ENCODE data around the gene HOXA7.
A peak's percentile ranks its signal among the peaks of the same experiment; 100 is the strongest.

The HOXA7 gene

GRCh38 chr7:27193335-27194001 lies 37.0 kb upstream of the HOXA7 start:
- no peak for DNase-seq

DNA sequence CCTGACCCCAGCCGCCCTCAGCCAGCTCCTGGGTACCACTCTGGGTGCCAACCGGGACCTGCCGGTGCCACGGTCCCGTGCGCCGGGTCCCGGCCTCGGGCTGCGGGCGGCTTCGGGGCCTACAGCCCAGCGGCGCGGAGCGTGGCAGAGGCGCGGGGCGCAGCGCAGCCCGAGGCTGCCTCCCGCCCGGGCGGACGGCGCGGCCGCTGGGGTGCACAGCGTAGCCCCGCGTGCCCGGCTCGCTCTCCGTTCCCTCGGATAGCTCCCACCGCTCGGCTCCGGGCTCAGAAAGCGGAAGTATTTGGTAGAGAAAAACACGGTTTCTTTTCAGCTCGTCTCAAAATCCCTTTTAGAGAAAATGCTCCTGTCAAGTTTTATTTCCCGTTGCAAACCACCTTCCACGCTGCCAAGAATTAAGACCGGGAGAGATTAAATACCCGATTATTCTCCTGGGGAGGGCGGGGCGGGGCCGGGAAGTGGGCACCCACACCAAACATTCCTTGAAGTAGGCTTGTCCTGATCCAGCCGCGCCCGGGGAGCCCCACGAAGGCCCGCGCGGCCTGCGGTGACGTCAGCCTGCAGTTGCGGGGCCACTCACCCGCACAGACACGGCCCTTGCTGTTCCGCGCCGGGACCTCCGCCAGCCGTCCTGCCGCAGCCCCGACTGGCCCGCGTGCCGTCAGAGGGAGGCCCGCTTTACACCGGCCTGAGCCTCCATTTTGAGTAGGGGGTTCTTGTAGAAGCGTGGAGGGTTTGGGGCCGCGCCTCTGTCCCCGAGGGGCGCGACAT lies 36.3 kb upstream of the HOXA7 start:
- no peak for DNase-seq

DNA sequence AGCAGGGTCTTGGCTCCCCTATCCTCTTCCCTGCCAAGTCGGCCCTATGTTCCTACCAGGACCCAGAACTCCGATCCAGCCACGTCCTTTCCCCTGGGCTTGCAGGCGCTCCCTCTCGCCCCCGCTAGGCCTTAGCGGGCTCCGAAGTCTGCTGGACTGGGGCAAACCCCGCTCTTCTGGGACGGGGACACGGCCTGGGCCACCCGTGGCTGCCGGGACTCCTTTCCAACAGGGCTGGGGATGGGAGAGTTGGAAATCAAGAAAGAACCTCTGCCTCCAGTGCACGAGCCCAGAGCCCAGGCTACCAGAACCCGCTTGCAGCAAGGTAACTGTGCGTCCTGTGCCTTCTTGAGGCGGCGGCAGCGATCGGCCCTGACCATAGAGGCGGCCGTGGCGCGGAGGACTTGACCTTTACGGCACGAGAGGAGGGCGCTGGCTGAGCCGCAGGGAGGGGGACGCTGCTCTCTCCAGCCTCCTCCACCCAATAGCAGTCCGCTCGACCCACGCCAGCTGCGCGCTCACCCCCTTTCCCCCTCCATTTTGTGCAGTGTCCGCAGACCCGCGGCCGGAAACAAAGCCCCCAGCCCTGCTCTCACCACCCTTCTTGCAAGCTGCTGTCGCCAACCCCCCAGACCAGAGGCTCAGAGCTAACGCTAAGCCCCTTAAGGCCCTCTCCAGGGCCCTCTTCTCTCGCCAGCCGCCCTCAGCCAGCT lies 35.5 kb upstream of the HOXA7 start:
- DNase-seq, result no peak

DNA sequence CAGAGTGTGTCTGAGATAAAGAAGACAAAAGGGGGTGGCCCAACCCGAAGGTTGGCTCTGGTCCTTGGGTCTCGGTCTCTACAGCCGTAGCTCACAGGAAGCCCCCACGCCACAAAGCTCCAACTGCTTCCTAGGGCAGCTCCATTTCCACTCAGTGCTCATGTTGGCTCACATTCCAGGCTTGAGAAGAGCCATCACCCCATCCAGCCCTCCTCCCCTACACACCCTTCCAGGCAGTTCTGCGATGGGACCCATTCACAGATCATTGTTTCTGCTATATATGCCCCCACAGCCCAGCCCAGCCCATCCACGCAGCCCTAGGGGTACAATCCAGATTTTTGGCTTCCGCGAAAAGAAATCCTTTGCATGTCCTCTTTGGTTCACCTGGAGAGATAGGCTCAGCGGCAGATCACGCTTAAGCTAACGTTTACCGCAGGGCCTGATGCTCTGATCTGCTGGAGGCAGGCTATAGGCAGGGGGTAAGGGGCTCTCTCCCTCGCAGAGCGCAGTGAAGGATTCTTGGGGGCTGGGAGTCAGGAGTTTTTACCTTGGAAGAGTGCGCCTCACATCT lies 34.8 kb upstream of the HOXA7 start:
- DNase-seq, result no peak

DNA sequence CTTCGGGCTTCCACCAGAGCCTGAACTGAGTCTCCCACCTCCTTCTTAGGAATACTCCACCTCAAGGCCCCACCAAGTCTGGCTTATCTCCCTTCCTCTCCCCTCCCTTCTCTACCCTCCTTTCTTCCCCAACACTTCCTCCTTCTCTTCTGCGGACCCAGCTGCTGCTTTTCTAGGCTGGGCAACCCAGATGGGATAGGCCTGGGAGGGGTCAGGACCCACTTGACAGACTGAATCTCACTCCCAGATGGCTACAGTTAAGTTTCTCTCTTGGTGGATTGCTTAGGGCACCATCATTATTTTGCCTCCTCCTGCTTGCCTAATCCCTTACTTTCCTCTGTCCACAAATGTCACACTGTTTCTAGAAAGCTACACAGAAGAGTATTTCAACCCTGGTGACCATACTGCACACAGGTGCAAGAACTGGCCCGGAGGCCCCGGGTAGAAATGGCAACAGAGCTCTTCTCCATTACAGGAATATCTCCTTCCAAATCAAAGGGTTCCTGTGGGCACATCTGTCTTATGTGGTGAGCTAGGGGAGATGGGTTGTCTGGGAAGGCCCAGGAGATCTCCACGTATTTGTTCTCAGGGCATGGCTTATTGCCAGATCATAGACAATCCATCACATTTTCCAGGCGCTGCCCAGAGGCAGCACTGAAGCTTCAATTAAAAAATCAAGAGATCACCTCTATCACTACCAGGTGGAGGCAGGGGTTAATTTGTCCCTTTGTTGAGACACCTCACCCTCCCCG lies 33.7 kb upstream of the HOXA7 start:
- no peak for DNase-seq

DNA sequence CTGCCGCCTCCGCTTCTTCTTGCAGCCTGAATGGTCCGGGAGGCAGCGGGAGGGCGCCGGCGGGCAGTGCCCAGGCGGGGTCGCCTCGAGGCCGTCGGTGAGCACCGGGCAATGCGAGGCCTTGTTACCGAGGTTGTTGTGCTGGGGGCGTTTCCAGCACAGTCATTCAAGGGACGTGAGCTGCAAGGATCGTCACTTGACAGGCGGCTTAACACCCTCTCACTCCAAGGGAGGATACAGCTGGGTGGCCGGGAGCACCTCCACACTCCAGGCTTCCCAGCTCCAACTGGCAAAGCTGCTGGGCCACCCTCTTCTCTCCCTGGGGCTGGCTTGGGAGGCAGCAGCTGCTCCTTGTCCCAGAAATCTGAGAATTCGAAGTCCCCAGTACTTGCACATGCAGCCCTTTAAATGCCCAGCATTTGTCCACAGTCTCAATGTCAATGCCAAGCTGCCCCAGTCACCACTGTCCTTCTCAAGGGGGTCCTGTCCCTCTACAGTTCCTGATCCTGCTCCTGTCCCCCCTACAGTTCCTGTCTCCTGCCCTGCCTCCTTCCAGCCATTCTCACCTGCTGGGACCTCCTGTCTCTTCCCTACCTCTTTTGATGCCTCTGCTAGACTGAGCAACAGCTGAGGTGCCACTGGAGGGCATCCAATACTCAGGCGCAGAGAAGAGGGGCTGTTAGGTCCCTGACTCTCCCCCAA lies 33.0 kb upstream of the HOXA7 start:
- no peak for DNase-seq

DNA sequence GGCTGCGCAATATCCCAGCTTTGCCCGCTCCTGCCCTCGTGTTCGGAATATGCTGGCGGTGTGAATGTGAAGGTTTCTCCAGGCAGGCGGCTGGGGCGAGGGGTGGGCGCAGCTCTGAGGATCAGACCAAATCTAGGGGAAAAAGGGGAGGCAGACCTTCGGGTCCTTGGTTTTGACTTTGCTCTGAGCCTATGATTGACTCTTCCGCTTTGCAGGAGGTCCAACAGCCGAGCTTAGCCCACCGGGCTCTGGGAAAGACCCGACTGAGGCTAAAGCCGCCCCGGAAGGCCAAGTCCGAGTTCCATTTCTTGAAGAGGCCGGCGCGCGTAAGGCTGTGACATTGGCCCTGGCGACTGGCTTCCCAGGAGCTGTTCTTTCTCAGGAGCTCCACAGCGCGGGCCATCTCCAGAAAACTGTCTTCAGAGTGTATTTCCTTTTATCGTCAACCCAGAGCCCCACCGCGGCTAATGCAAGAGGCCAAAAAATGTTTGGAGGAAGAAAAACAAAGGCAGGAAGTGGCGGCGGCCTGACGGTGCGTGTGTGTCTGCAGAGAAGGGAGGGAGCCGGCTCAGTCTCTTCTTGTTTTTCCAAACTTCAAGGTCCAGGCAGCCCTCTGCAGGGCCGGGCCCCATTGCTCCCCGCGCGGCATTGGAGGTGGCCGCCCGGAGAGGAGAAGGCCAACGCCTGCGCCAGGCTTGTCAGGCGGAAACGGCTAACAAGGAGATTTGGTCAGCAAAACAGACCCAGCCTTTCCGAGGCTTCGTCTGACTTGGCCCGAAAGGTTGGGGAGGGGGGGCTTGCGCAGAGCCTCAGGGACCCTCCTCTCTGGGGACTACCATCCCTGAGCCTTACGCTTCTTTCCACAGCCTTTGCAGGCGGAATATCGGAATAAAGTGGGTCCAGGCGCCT lies 32.2 kb upstream of the HOXA7 start:
- no peak for DNase-seq

DNA sequence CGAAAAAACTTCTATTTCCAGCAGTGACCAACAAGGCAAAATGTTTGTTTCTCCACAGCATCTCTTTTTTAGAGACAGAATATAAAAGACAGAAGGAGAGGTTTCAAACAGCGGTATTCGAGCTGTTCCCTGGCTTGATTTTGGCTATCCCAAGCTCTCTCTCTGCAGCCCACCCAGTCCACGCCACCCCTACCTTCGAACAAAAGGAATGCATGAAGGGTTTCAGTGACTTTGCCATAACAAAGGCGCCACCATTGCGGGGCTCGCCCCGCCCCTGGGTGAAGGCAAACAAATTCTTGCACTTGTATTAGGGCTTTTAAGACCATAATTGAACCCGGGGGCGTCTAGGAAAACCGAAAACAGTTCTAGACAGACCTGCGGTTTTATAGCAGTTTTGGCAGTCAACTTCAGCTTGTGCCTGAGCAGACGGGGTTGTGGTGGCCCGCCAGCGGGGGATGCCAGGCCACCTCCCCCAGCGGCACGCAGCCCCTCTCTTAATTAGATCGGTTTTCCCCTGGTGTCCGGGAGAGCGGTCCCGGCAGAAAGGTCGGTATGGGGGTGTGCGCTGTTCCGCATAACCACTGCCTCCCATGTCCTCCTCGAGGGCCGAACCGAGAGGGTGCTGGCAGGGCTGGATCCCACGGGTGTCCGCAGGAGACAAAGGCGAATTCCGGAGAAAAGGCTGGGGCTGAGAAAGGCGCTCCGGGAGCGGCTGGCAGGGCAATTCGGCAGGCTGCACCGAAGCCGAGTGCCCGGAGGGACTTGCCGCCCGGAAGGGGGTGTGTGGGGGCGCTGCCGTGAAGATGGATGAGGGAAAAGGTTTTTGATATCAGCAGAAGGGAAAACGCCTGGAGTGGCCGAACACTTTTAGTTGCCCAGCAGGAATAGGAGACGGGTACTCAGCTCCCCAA lies 31.3 kb upstream of the HOXA7 start:
- no peak for DNase-seq

DNA sequence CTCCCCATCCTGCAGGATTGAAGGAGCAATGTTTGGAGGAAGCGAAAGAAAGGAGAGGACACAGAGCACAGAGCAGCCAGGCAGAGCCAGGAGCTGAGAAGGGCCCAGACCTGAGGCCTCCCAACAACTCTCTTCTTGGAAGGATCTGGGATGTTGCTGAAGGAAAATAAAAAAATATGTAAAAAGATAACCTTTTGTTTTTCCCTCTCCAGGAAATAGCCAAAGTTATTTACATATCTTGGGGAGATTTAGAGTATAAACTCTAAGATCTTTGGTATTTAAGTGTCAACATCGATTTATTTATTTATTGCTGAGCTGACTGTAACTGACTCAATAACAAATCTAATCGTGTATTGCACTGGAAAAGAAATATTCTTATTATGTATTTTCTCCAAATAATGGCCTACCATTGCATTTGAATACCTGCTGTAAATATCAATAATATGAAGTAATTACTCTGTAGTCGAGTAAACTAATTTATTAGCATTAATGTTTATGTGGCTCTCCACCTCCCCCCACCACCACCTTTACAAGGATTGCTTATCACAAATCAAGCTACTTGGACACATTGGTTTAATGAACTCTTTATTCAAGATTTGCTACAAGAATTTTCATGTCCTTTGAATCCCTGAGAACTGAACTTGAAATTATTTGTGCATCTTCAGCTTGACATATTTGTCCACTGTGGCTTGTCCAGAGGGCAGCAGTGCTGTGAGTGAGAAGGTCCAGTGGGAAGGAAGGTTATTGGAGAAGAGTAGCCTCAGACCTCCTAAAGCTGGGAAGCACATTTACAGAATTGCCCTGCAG lies 30.4 kb upstream of the HOXA7 start:
- no peak for DNase-seq

DNA sequence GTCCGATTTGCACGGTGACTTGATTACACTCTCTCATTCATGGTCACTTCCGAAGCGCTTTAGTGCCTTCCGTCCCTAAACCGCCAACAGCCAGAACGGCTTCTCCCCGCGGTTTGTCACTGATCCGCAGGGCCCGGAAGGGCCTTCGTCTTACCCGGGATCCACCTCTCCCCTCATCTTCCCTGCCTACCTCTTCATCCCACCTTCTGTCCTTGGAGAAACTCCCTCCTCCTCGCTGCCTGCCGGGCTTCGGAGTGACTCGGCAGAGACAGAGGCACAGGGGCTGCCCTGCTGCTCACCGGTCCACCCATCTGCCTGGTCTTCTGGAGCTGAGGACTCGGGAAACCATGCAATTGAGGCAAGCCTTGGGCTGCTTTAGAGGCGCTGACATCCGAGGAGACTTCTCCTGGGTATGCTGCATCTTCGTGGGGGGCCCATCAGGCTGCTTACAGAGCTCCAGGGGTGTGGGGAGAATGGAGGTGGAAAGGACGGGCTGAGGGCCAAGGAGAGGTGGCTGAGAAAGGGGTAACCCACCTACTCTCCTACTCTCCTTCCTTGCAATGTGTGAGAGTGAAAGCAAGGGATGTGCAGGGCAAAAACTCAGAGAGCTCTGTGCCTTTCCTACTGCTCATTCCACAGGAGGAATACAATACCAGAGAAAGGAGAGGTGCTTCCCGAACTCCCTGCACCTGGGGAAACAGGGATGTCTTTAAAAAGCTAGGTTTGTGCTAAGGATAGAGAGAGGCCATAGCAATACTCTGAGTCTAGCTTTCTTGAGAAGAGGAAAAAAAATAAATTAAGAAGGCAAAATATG lies 29.6 kb upstream of the HOXA7 start:
- no peak for DNase-seq

DNA sequence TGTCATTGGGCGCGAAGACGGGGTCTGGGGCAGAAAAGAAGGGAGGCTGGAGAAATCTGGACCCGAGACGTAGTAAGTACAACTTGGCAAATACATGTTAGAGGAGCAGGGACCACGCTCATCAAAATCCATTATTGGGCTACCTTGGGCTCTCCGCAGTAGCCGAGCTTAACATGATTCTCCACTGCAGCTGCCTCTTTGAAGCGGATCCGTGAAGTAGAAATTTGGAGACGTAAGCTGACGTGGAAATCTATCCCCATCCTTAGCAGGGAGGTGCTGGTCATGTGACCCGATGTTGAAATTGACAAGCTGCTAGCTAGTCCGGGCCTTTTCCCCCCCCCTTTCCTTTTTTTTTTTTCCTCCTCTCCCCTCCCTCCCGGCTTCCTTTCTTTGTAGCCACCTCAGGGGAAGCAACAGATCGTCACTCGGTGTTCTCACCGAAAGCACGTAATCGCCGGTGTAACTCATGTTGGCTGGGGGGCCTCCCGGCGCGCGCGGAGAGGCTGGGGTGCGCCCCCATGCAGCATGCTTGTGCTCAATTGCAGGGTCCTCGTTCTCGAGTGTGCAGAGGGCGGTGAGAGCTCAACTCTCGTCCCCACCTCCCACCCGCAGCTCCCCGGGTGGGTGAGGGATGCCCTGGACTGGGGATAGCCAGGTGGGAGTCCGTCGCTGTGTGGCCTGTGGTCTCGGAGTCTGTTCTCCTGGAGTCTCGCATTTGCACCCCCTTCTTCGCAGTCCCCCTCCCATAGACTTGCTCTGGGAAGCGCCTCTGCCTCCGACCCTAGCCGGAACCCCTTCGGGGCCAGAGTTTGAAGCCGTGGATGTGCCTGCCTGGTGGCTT lies 28.8 kb upstream of the HOXA7 start, which contains the start of gene HOXA11:
Gene HOXA11, minus strand, starts transcription at position 220 of the 841 bp plus-strand sequence. Its CDS starts 88 bp downstream, at position 132.
- peak; percentile 24 for DNase-seq

GRCh38 chr7:27184337-27185012 lies 28.0 kb upstream of the HOXA7 start:
- DNase-seq, result peak; percentile 24

- DNase-seq, result no peak
Observed at GRCh38 chr7:27183682-27184336, 27.3 kb upstream of the HOXA7 start.

GRCh38 chr7:27182861-27183681 lies 26.6 kb upstream of the HOXA7 start:
- no peak for DNase-seq

DNA sequence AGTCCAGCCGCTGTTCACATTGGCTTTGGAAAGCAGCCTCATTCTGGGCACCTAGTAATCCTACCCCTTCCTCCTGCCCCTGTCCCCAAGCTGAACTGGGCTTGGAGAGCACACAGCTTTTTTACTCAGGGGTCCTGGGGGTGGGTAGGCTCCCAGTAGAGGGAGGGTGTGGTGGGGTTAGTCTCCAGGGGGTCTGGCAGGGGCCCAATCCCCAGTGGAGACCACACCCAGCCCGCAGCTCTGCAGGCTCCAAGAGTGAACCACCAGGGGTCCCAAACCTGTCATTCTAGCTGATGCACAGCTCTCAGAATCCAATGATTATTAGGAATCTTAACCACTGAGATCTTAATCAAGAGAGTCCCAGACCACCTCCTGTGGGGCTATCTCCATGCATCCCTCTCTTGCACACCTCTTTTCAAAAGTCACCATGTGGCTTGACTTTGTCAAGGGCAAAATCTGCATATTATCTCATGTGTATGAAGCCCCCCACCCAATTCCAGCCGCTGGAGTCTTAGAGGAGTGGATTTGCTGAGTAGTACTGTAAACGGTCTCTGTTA lies 25.9 kb upstream of the HOXA7 start:
- DNase-seq, result no peak

All from NCI-H510A (cell line).